A549 (cell line): Measurements from ENCODE around the gene MYH9. TPM values are rescaled to one million over a fixed set of nuclear protein-coding genes. Genes with fewer than 3 reads are reported as not detected.

Source experiments
- ATAC-seq, 2 experiments: fragments of 200-7000 bp in 1 of 2; fragments of >200 bp in 1 of 2; cut with Nextera tagmentation in 1 of 2; cut with Tn5 transposase in 1 of 2; 3 replicates each; pipeline versions ENCODE4 v1.8.0 to v1.9.1; 2018 to 2020; ENCODE audit warnings: mild to moderate bottlenecking in 1 of 2, moderate library complexity in 1 of 2
- CTCF ChIA-PET: fragments of 300-600 bp; sonication (Branson Sonifier 250); formaldehyde crosslinking; extraction: SDS; loops from one replicate; lab custom pipeline; 2021; ENCODE audit warnings: antibody characterized with exemption, inconsistent platforms; lab: Yijun Ruan, JAX
- POLR2A ChIA-PET: fragments of 350-600 bp; formaldehyde crosslinking; extraction: SDS; loops from one replicate; lab custom pipeline; 2021; ENCODE audit warnings: antibody characterized with exemption, inconsistent platforms; lab: Yijun Ruan, JAX
- DNase-seq, 2 experiments: peaks; one replicate each; pipeline versions ENCODE4 v3.0.0 to v3.0.0-alpha.2; 2011 to 2016; ENCODE audit warnings: low read depth in 1 of 2, low spot score in 1 of 2
- FAIRE-seq: peaks from 2 replicates; lab custom pipeline; 2011; peaks lifted over from hg19 to GRCh38; lab: Jason Lieb, UNC
- H3K27ac ChIP-seq, 2 experiments: fragments of >200 bp; sonication (Bioruptor Twin); formaldehyde crosslinking; 3 replicates each; pipeline ENCODE4 v1.5.1; 2016 to 2017
- H3K4me1 ChIP-seq: fragments of >200 bp; sonication (Bioruptor Twin); formaldehyde crosslinking; 3 replicates; pipeline ENCODE4 v1.6.1; 2016
- H3K4me2 ChIP-seq: fragments of >200 bp; sonication (Bioruptor Twin); formaldehyde crosslinking; 3 replicates; pipeline ENCODE4 v1.6.1; 2016
- H3K4me3 ChIP-seq: fragments of >200 bp; sonication (Bioruptor Twin); formaldehyde crosslinking; 3 replicates; pipeline ENCODE4 v1.5.1; 2016
- H3K9me3 ChIP-seq: fragments of >200 bp; sonication (Bioruptor Twin); formaldehyde crosslinking; 3 replicates; pipeline ENCODE4 v1.6.1; 2016
- BHLHE40 ChIP-seq: IDR thresholded peaks from 2 replicates; pipeline ENCODE4 v1.6.1; 2012; ENCODE audit warnings: low read depth, low read length, inconsistent platforms
- CEBPB ChIP-seq, 2 experiments: fragments of >200 bp in 1 of 2; sonication (Bioruptor Twin) in 1 of 2; formaldehyde crosslinking in 1 of 2; IDR thresholded peaks; 2 replicates each; pipeline ENCODE4 v1.6.1; 2012 to 2016
- CHD4 ChIP-seq: fragments of 200-600 bp; sonication (generic); IDR thresholded peaks from 2 replicates; pipeline ENCODE4 v1.6.1; 2016; ENCODE audit warnings: antibody characterized with exemption, mild to moderate bottlenecking, borderline replicate concordance
- EHF ChIP-seq: fragments of 250-450 bp; sonication (Bioruptor Pico); IDR thresholded peaks from 2 replicates; pipeline ENCODE4 v1.5.0; 2020; ENCODE audit warnings: mild to moderate bottlenecking
- ESRRA ChIP-seq: fragments of 150-350 bp; IDR thresholded peaks from 2 replicates; pipeline ENCODE4 v1.6.1; 2014; ENCODE audit warnings: mild to moderate bottlenecking, low read length, borderline replicate concordance
- HOXB13 ChIP-seq: fragments of 250-450 bp; sonication (Bioruptor Pico); IDR thresholded peaks from 2 replicates; pipeline ENCODE4 v1.5.0; 2020; ENCODE audit warnings: low read depth, mild to moderate bottlenecking, moderate library complexity
- HOXB5 ChIP-seq: fragments of 250-450 bp; sonication (Bioruptor Pico); IDR thresholded peaks from 2 replicates; pipeline ENCODE4 v1.5.0; 2020; ENCODE audit warnings: mild to moderate bottlenecking, moderate library complexity
- JUN ChIP-seq, 2 experiments: fragments of >200 bp; sonication (Bioruptor Twin); formaldehyde crosslinking; IDR thresholded peaks; 2 replicates in 1 of 2; 3 replicates in 1 of 2; pipeline ENCODE4 v1.6.1; 2016 to 2017
- KDM1A ChIP-seq: fragments of 200-600 bp; sonication (generic); IDR thresholded peaks from 2 replicates; pipeline ENCODE4 v1.6.1; 2016; ENCODE audit warnings: low read depth, mild to moderate bottlenecking
- MYC ChIP-seq: IDR thresholded peaks from 2 replicates; pipeline ENCODE4 v1.6.1; 2012; ENCODE audit warnings: mild to moderate bottlenecking, inconsistent platforms, low read length, improper control_type of control experiment, borderline replicate concordance
- NFE2L2 ChIP-seq: fragments of 150-350 bp; conservative IDR thresholded peaks from 2 replicates; pipeline ENCODE4 v1.6.1; 2014; ENCODE audit warnings: low read length
- SMC3 ChIP-seq: fragments of >200 bp; sonication (Bioruptor Twin); formaldehyde crosslinking; IDR thresholded peaks from 3 replicates; pipeline ENCODE4 v1.6.1; 2018; ENCODE audit warnings: inconsistent platforms
- SREBF2 ChIP-seq: fragments of 450-650 bp; IDR thresholded peaks from 2 replicates; pipeline ENCODE4 v1.6.1; 2014; ENCODE audit warnings: mild to moderate bottlenecking, moderate library complexity
- TFCP2L1 ChIP-seq: fragments of 250-450 bp; sonication (Bioruptor Pico); IDR thresholded peaks from 2 replicates; pipeline ENCODE4 v1.5.0; 2021; ENCODE audit warnings: mild to moderate bottlenecking
- ZC3H11A ChIP-seq: fragments of 450-650 bp; IDR thresholded peaks from 2 replicates; pipeline ENCODE4 v1.6.1; 2014; ENCODE audit warnings: antibody characterized with exemption, mild to moderate bottlenecking
- WGBS: methylation state at CpG from one replicate; pipeline ENCODE4 v1.1.6; 2017; ENCODE audit errors: missing lambda C conversion rate; 5-methylcytosine and 5-hydroxymethylcytosine counted together
- polyA plus RNA-seq, 4 experiments: library from polyadenylated mRNA; depleted of rRNA in 3 of 4; stranded (reverse); fragments of >200 nt; fragmentation: RNase III in 1 of 4; extraction: RNeasy Plus Mini Kit Qiagen cat#74134 plus additional on column Dnase treatment in 1 of 4; gene quantifications; 2 replicates in 3 of 4; 3 replicates in 1 of 4; pipeline ENCODE4 v1.2.3, GENCODE V29; 2011 to 2017
- TF ChIP-seq, protein P1 (sequence below): fragments of 450-650 bp; IDR thresholded peaks from 2 replicates; pipeline ENCODE4 v1.6.1; 2014; ENCODE audit warnings: antibody characterized with exemption
- TF ChIP-seq, protein P2 (sequence below): fragments of >200 bp; sonication (Bioruptor Twin); formaldehyde crosslinking; IDR thresholded peaks from 3 replicates; pipeline ENCODE4 v1.5.1; 2016
- TF ChIP-seq, protein P3 (sequence below): IDR thresholded peaks from 2 replicates; pipeline ENCODE4 v1.6.1; 2012; ENCODE audit warnings: low read depth, borderline replicate concordance
- TF ChIP-seq, protein P4 (sequence below): fragments of >200 bp; sonication (Bioruptor Twin); formaldehyde crosslinking; IDR thresholded peaks from 3 replicates; pipeline ENCODE4 v1.6.1; 2016

MYH9 gene
- polyA plus RNA-seq, 2 of the 4 experiments (the other 2 are of a cell fraction) = 92.1 to 158 TPM

DNA sequence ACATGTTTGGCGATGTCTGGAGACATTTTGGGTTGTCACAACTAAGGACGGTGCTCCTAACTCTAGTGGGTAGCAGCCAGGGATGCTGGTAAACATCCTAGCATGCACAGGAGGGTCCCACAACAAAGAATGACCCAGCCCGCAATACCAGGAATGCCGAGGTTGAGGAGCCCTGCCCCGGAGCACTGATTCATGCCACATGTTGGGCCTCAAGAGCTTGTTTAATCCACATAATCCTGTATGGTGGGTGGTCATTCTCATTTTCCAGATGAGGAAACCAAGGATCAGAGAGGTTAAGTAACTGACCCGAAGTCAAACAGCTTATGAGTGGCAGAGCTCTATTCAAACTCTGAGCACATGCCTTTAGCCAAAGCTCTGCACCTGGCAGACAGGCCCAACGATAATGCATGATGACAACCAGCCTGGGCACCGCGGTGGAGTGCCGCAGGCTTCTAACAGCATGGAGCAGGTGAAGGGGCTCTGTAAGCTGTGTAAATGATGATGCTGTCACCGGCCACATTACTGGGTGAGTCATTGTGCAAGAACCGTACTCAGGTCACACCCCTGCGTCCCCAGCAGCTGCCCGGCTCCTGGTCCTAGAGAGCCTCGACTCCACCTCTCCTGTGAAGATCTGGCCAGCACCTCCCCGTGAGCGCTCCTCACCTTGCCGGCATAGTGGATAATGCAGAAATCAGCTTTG is 76.2 kb downstream of the MYH9 start:
- ATAC-seq = no peak
- TF ChIP-seq, protein P1, sequence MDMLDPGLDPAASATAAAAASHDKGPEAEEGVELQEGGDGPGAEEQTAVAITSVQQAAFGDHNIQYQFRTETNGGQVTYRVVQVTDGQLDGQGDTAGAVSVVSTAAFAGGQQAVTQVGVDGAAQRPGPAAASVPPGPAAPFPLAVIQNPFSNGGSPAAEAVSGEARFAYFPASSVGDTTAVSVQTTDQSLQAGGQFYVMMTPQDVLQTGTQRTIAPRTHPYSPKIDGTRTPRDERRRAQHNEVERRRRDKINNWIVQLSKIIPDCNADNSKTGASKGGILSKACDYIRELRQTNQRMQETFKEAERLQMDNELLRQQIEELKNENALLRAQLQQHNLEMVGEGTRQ = no peak
- no peak for TF ChIP-seq JUN (IDR thresholded peaks at IDR 0.05)
- no peak for TF ChIP-seq CEBPB (IDR thresholded peaks at IDR 0.05)
- no peak for TF ChIP-seq HOXB5 (CRISPR knock-in tag)
- ChIA-PET CTCF (interaction anchor here (1.2 to 6.2 kb wide), 3 partner anchors 11 to 159 kb away, joined by 3 to 54 read pairs (median 6); no protein-coding TSS in a partner anchor), POLR2A (interaction anchor here (0.5 kb wide), 1 partner anchor 15 kb away, joined by 5 read pairs; no protein-coding TSS in a partner anchor)
- DNase-seq = no peak
- Histone ChIP-seq H3K4me2 (no peak overlapping the region), H3K4me1 (no peaks in the 10 kb centered on the region), H3K27ac (0 out of 6 replicates have a peak overlapping the region, but pooled peaks of 1 of the 2 experiments have one; percentile 33), H3K9me3 (no peaks in the 10 kb centered on the region), H3K4me3 (no peak overlapping the region)
- WGBS = 50% methylated on average over 13 of the region's 18 CpGs
- FAIRE-seq = no peak

GRCh38 chr22:36308880-36309279 is 78.9 kb downstream of the MYH9 start:
- Histone ChIP-seq H3K9me3 (no peaks in the 10 kb centered on the region), H3K4me1 (peaks cover 9% of the 10 kb centered on the region; the same call in 2 of the 3 replicates), H3K27ac (no peak overlapping the region), H3K4me2 (no peak overlapping the region), H3K4me3 (no peak overlapping the region)
- FAIRE-seq (no peak), ATAC-seq (no peak), DNase-seq (no peak)
- WGBS = 96% methylated on average over 16 of the region's 17 CpGs
- TF ChIP-seq NFE2L2 (no peak), CEBPB (IDR thresholded peaks at IDR 0.05) (no peak), SREBF2 (no peak), TFCP2L1 (CRISPR knock-in tag) (no peak), ESRRA (no peak), BHLHE40 (no peak)
- TF ChIP-seq, protein P1 = no peak
- CTCF ChIA-PET = interaction anchor here (1.0 kb wide), 1 partner anchor 8 kb away, joined by 7 read pairs; no protein-coding TSS in a partner anchor
- POLR2A ChIA-PET = no interaction called here

DNA sequence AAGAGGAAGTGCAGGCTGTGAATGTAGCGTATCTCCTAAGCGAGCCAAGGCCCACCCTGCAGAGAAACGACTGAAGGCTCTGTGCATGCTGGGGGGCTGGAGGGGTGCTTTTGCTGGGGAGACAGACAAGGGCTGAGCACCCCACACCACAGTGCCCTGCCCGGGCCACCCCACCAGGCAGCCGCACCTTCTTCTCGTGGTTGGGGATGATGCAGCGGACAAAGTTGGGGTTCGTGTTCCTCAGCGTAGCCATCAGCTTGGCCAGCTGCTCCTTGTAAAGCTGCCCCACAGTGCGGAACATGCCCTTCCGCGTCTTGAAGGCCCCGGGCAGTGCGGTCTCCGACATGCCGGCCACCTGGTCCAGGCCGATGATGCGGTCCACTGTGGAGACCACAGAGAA is 81.5 kb downstream of the MYH9 start:
- WGBS = 88% methylated on average over 17 of the region's 18 CpGs
- FAIRE-seq = no peak
- peaks cover 27% of the 10 kb centered on the region; the same call in 2 of the 3 replicates for H3K4me1 ChIP-seq
- ATAC-seq = no peak
- no peak for DNase-seq
- CTCF ChIA-PET = interaction anchor here (0.9 to 1.4 kb wide), 6 partner anchors 10 to 166 kb away, joined by 3 to 5 read pairs (median 4); no protein-coding TSS in a partner anchor
- POLR2A ChIA-PET = no interaction called here
- no peak overlapping the region for H3K4me2 ChIP-seq
- H3K27ac ChIP-seq = no peak overlapping the region
- no peaks in the 10 kb centered on the region for H3K9me3 ChIP-seq
- TF ChIP-seq, protein P2, sequence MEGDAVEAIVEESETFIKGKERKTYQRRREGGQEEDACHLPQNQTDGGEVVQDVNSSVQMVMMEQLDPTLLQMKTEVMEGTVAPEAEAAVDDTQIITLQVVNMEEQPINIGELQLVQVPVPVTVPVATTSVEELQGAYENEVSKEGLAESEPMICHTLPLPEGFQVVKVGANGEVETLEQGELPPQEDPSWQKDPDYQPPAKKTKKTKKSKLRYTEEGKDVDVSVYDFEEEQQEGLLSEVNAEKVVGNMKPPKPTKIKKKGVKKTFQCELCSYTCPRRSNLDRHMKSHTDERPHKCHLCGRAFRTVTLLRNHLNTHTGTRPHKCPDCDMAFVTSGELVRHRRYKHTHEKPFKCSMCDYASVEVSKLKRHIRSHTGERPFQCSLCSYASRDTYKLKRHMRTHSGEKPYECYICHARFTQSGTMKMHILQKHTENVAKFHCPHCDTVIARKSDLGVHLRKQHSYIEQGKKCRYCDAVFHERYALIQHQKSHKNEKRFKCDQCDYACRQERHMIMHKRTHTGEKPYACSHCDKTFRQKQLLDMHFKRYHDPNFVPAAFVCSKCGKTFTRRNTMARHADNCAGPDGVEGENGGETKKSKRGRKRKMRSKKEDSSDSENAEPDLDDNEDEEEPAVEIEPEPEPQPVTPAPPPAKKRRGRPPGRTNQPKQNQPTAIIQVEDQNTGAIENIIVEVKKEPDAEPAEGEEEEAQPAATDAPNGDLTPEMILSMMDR = no peak
- no peak for TF ChIP-seq EHF (CRISPR knock-in tag)
- no peak for TF ChIP-seq ZC3H11A
- no peak for TF ChIP-seq MYC
- TF ChIP-seq HOXB13 = no peak
- TF ChIP-seq, protein P3, sequence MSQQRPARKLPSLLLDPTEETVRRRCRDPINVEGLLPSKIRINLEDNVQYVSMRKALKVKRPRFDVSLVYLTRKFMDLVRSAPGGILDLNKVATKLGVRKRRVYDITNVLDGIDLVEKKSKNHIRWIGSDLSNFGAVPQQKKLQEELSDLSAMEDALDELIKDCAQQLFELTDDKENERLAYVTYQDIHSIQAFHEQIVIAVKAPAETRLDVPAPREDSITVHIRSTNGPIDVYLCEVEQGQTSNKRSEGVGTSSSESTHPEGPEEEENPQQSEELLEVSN = no peak
- TF ChIP-seq CHD4 = no peak
- TF ChIP-seq KDM1A = no peak
- TF ChIP-seq SMC3 = no peak
- TF ChIP-seq, protein P4, sequence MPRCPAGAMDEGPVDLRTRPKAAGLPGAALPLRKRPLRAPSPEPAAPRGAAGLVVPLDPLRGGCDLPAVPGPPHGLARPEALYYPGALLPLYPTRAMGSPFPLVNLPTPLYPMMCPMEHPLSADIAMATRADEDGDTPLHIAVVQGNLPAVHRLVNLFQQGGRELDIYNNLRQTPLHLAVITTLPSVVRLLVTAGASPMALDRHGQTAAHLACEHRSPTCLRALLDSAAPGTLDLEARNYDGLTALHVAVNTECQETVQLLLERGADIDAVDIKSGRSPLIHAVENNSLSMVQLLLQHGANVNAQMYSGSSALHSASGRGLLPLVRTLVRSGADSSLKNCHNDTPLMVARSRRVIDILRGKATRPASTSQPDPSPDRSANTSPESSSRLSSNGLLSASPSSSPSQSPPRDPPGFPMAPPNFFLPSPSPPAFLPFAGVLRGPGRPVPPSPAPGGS = no peak
- TF ChIP-seq BHLHE40 = no peak
- no peak for TF ChIP-seq ESRRA
- no peak overlapping the region for H3K4me3 ChIP-seq
